Measurements from ENCODE around the gene SHH.

- TF ChIP-seq, protein P1, sequence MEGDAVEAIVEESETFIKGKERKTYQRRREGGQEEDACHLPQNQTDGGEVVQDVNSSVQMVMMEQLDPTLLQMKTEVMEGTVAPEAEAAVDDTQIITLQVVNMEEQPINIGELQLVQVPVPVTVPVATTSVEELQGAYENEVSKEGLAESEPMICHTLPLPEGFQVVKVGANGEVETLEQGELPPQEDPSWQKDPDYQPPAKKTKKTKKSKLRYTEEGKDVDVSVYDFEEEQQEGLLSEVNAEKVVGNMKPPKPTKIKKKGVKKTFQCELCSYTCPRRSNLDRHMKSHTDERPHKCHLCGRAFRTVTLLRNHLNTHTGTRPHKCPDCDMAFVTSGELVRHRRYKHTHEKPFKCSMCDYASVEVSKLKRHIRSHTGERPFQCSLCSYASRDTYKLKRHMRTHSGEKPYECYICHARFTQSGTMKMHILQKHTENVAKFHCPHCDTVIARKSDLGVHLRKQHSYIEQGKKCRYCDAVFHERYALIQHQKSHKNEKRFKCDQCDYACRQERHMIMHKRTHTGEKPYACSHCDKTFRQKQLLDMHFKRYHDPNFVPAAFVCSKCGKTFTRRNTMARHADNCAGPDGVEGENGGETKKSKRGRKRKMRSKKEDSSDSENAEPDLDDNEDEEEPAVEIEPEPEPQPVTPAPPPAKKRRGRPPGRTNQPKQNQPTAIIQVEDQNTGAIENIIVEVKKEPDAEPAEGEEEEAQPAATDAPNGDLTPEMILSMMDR (conservative IDR thresholded peaks at IDR 0.05; ENCODE audit: low read depth, low read length), result no peak
- TF ChIP-seq EZH2 (IDR thresholded peaks at IDR 0.05; ENCODE audit: borderline replicate concordance, low read depth, low read length, poor library complexity, severe bottlenecking), result no peak
Measured at GRCh38 chr7:155756322-155756721, 55.9 kb downstream of the SHH start.
